ENCODE measurements around the gene TNIK.

GRCh38 chr3:171021377-171021776, 438.8 kb downstream of the TNIK start:
- no peak for TF ChIP-seq EP300 (IDR thresholded peaks at IDR 0.05)
- no peak for TF ChIP-seq CTCF (IDR thresholded peaks at IDR 0.05)

Data from upper lobe of left lung (tissue), 4 donors.